Neural cell (in vitro differentiated cells): Measurements from ENCODE around the gene PTPN3. TPM values are rescaled to one million over a fixed set of nuclear protein-coding genes. Genes with fewer than 3 reads are reported as not detected.

Experiments used
- H2AFZ ChIP-seq: fragments of 200-600, 300-800 bp; sonication (generic), shearing (Covaris generic); 2 replicates; pipeline ENCODE4 v1.6.0; 2014; ENCODE audit warnings: low read depth, mild to moderate bottlenecking, antibody characterized with exemption, low read length, moderate library complexity
- H3F3A ChIP-seq: fragments of 200-600 bp; shearing (Covaris generic); 2 replicates; pipeline ENCODE4 v1.6.1; 2016; ENCODE audit warnings: mild to moderate bottlenecking, moderate library complexity, mixed read lengths, antibody characterized with exemption, low read length; ENCODE audit not compliant: insufficient read depth, poor library complexity, severe bottlenecking
- H3K27ac ChIP-seq: fragments of 200-600, 300-800 bp; sonication (generic), shearing (Covaris generic); 2 replicates; pipeline ENCODE4 v1.5.1; 2014; ENCODE audit warnings: mild to moderate bottlenecking, low read length, moderate library complexity
- H3K27me3 ChIP-seq: fragments of 300-800, 200-600 bp; sonication (generic), shearing (Covaris generic); 2 replicates; pipeline ENCODE4 v1.6.0; 2014; ENCODE audit warnings: mild to moderate bottlenecking, low read depth, low read length, moderate library complexity; ENCODE audit not compliant: insufficient read depth
- H3K36me3 ChIP-seq: fragments of 300-800, 200-600 bp; sonication (generic), shearing (Covaris generic); 2 replicates; pipeline ENCODE4 v1.5.1; 2014; ENCODE audit warnings: mild to moderate bottlenecking, antibody characterized with exemption, low read length, moderate library complexity; ENCODE audit not compliant: insufficient read depth
- H3K4me2 ChIP-seq: fragments of 300-800, 200-600 bp; sonication (generic), shearing (Covaris generic); 2 replicates; pipeline ENCODE4 v1.6.0; 2014; ENCODE audit warnings: mild to moderate bottlenecking, low read length
- H3K4me3 ChIP-seq: fragments of 300-800, 200-600 bp; sonication (generic), shearing (Covaris generic); 2 replicates; pipeline ENCODE4 v1.5.1; 2014; ENCODE audit warnings: mild to moderate bottlenecking, low read length, moderate library complexity
- H3K79me2 ChIP-seq: fragments of 200-600 bp; shearing (Covaris generic); replicated peaks from 2 replicates; pipeline ENCODE4 v1.6.0; 2014; ENCODE audit warnings: mild to moderate bottlenecking, low read length, moderate library complexity; ENCODE audit not compliant: insufficient read depth
- H3K9ac ChIP-seq: fragments of 300-800, 200-600 bp; sonication (generic), shearing (Covaris generic); 2 replicates; pipeline ENCODE4 v1.6.1; 2016; ENCODE audit warnings: mild to moderate bottlenecking, low read length, mixed read lengths
- H3K9me2 ChIP-seq: fragments of 200-600 bp; shearing (Covaris generic); 2 replicates; pipeline ENCODE4 v1.6.1; 2016; ENCODE audit warnings: mild to moderate bottlenecking, low read length, mixed read lengths; ENCODE audit not compliant: insufficient read depth
- H3K9me3 ChIP-seq: fragments of 200-600, 300-800 bp; sonication (generic), shearing (Covaris generic); 2 replicates; pipeline ENCODE4 v1.6.1; 2016; ENCODE audit warnings: mild to moderate bottlenecking, mixed run types, low read length, moderate library complexity, mixed read lengths
- H4K20me1 ChIP-seq: fragments of 200-600 bp; shearing (Covaris generic); 2 replicates; pipeline ENCODE4 v1.6.1; 2016; ENCODE audit warnings: mild to moderate bottlenecking, mixed run types; ENCODE audit not compliant: insufficient read depth
- EP300 ChIP-seq: fragments of 450-650 bp; conservative IDR thresholded peaks from 2 replicates; pipeline ENCODE4 v1.6.1; 2014; ENCODE audit warnings: antibody characterized with exemption, mild to moderate bottlenecking, moderate library complexity; ENCODE audit not compliant: poor library complexity, severe bottlenecking
- EZH2 ChIP-seq: fragments of 200-600, 300-800 bp; shearing (Covaris generic), sonication (generic); IDR thresholded peaks from 2 replicates; pipeline ENCODE4 v1.6.1; 2014; ENCODE audit warnings: antibody characterized with exemption, low read length, borderline replicate concordance, mild to moderate bottlenecking; ENCODE audit not compliant: insufficient read depth, poor library complexity, severe bottlenecking
- MXI1 ChIP-seq: fragments of 450-650 bp; conservative IDR thresholded peaks from 2 replicates; pipeline ENCODE4 v1.6.1; 2014; ENCODE audit warnings: antibody characterized with exemption, mild to moderate bottlenecking; ENCODE audit not compliant: poor library complexity, severe bottlenecking
- POLR2AphosphoS5 ChIP-seq: IDR thresholded peaks from 2 replicates; pipeline ENCODE4 v1.6.1; 2012
- RAD21 ChIP-seq: fragments of 450-650 bp; conservative IDR thresholded peaks from 2 replicates; pipeline ENCODE4 v1.6.1; 2014; ENCODE audit warnings: antibody characterized with exemption, mild to moderate bottlenecking, moderate library complexity
- REST ChIP-seq: IDR thresholded peaks from 2 replicates; pipeline ENCODE4 v1.6.1; 2012; ENCODE audit warnings: borderline replicate concordance
- SMC3 ChIP-seq: fragments of 450-650 bp; conservative IDR thresholded peaks from 2 replicates; pipeline ENCODE4 v1.6.1; 2014; ENCODE audit warnings: antibody characterized with exemption, mild to moderate bottlenecking, moderate library complexity; ENCODE audit not compliant: poor library complexity
- TAF1 ChIP-seq: IDR thresholded peaks from 2 replicates; pipeline ENCODE4 v1.6.1; 2012; ENCODE audit warnings: low read depth
- polyA plus RNA-seq: library from polyadenylated mRNA; depleted of rRNA; stranded (reverse); fragments of >200 nt; gene quantifications from 2 replicates; pipeline ENCODE4 v1.2.3, GENCODE V29; 2014
- TF ChIP-seq, protein P1 (sequence below): fragments of 450-650 bp; IDR thresholded peaks from 2 replicates; pipeline ENCODE4 v1.5.1; 2014; ENCODE audit warnings: antibody characterized with exemption, mild to moderate bottlenecking, moderate library complexity; ENCODE audit not compliant: poor library complexity, severe bottlenecking

PTPN3 gene
- polyA plus RNA-seq, 1 donor from 2014 or later: 3.8 TPM

GRCh38 chr9:109509611-109510010 lies 11.5 kb upstream of the PTPN3 start:
- Histone ChIP-seq H3F3A (no peaks in the 10 kb centered on the region), H3K27me3 (no peaks in the 10 kb centered on the region), H3K79me2 (no peaks in the 10 kb centered on the region), H3K4me2 (no peak overlapping the region), H3K4me3 (no peak overlapping the region), H3K36me3 (no peaks in the 10 kb centered on the region), H4K20me1 (no peaks in the 10 kb centered on the region), H3K9ac (no peak overlapping the region), H3K9me3 (no peaks in the 10 kb centered on the region), H3K27ac (no peak overlapping the region), H3K9me2 (no peaks in the 10 kb centered on the region), H2AFZ (no peak overlapping the region)
- TF ChIP-seq EP300 (no peak), RAD21 (no peak), SMC3 (no peak), REST (no peak), TAF1 (no peak), MXI1 (no peak), POLR2AphosphoS5 (no peak), EZH2 (no peak)
- TF ChIP-seq, protein P1, sequence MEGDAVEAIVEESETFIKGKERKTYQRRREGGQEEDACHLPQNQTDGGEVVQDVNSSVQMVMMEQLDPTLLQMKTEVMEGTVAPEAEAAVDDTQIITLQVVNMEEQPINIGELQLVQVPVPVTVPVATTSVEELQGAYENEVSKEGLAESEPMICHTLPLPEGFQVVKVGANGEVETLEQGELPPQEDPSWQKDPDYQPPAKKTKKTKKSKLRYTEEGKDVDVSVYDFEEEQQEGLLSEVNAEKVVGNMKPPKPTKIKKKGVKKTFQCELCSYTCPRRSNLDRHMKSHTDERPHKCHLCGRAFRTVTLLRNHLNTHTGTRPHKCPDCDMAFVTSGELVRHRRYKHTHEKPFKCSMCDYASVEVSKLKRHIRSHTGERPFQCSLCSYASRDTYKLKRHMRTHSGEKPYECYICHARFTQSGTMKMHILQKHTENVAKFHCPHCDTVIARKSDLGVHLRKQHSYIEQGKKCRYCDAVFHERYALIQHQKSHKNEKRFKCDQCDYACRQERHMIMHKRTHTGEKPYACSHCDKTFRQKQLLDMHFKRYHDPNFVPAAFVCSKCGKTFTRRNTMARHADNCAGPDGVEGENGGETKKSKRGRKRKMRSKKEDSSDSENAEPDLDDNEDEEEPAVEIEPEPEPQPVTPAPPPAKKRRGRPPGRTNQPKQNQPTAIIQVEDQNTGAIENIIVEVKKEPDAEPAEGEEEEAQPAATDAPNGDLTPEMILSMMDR: no peak

GRCh38 chr9:109507421-109507838 lies 9.3 kb upstream of the PTPN3 start:
- Histone ChIP-seq H3F3A (no peaks in the 10 kb centered on the region), H3K9me2 (no peaks in the 10 kb centered on the region), H3K79me2 (no peaks in the 10 kb centered on the region), H2AFZ (no peak overlapping the region), H3K9ac (no peak overlapping the region), H3K4me2 (no peak overlapping the region), H3K36me3 (no peaks in the 10 kb centered on the region), H3K27me3 (no peaks in the 10 kb centered on the region), H3K4me3 (no peak overlapping the region), H3K9me3 (no peaks in the 10 kb centered on the region), H3K27ac (no peak overlapping the region), H4K20me1 (no peaks in the 10 kb centered on the region)
- TF ChIP-seq MXI1 (no peak), RAD21 (no peak), TAF1 (no peak), REST (no peak), EP300 (no peak), SMC3 (no peak), POLR2AphosphoS5 (no peak), EZH2 (no peak)
- TF ChIP-seq, protein P1: no peak
